Ecto neural progenitor cell (in vitro differentiated cells): ENCODE results near the gene BACH1.

ENCODE experiments used
- DNase-seq: peaks from one replicate; pipeline ENCODE4 v3.0.0-alpha.2; 2018; ENCODE audit warnings: low spot score

Gene BACH1

DNA sequence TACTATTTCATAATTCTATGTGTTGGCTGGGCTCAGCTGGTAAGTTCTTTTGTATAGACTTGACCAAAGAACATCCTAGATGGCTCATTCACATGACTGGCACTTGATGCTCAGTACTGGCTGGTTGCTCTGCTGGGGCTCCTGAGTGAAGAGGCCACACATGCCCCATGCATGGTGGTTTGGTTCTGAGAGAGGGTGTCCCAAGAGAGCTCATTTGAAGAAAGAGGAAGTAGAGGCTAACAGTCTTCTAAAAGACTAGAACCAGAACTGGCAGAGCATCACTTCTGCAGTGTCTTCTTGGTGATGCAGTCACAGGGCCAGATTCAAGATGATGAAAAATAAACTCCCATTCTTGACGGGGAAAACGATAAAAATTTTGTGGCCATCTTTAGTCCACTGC, 5.2 kb upstream of the BACH1 start:
- no peak for DNase-seq

DNA sequence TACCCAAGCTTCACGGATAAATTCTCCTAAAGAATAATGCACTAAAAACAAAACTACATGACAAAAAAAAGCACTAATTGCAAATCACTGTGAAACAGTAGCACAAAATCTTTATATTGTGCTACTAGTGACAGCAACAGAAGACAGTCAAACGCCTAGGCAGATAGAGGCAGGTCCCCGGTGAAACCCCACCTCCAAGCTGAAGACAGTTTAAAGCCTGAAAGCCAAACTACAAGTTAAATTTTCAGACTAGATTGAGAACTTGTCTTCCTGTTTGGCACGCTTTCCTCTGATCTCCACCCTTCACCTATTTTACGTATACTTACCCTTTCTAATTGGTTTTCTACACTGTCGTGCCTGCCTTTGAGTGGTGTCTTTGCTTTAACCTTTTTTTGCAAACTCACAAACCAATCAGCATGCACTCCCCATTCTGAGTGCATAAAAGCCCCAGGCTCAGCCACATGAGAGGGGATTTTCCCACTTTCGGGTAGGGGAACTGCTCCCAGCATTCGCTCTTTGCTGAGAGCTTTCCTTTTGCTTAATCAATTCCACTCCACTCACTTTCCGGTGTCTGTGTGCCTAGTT, 3.6 kb upstream of the BACH1 start:
- no peak for DNase-seq

DNA sequence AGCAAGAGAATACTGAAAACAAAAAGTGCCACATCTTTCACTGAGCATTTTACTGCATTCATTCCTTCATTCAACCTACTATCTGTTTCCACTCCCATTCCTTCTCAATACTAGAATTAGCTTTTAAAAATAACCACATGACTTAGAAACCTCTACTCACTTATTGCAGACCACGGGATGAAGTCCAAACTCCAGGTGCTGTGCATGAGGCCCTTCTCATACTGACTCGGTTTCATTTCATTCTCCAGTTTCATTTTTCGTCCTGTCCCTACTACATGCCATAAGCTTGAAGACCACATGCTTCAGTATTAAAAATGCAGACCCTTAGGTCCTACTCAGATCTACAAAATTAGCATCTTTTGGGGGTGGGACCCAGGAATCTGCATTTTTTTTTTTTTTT, 2.3 kb upstream of the BACH1 start:
- no peak for DNase-seq

DNA sequence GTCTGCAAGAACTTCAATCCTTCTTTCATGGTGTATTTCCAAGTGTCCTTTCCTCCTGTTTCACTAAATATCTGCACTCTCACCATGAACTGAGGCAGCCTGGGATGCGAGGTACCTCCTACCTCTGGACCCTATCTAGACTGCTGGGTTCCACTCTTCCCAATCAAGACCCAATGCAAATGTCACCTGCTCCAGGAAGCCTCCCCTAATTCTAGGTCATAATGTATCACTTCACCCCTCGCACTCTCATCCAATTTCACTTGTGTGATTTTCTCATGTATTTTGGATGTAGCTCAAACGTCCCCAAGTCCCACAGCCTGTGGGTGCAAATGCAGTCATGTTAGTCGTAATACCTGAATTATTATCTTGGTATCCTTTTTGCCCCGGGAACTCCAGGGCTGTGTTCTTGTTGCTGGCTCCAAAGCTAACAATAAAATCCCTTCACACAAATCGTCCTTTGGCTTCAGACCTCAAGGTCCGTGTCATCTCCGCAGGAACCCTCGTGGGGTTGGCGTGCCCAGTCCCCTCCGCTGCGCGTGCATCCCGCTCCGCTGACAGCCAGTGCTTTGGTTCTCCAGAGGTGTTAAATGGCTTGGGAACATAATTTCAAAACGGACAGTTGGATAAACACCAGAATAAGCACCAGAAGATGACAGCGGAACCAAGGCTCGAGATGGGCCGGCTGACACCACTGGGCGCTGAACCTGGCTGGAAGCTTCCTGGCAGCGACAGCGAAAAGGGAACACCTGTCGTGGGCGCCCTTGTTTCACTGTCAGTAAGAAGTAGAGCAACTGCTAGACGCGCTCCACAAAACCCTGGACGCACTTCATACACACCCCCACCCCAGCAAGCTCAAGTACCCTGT, 1.0 kb upstream of the BACH1 start:
- no peak for DNase-seq

DNA sequence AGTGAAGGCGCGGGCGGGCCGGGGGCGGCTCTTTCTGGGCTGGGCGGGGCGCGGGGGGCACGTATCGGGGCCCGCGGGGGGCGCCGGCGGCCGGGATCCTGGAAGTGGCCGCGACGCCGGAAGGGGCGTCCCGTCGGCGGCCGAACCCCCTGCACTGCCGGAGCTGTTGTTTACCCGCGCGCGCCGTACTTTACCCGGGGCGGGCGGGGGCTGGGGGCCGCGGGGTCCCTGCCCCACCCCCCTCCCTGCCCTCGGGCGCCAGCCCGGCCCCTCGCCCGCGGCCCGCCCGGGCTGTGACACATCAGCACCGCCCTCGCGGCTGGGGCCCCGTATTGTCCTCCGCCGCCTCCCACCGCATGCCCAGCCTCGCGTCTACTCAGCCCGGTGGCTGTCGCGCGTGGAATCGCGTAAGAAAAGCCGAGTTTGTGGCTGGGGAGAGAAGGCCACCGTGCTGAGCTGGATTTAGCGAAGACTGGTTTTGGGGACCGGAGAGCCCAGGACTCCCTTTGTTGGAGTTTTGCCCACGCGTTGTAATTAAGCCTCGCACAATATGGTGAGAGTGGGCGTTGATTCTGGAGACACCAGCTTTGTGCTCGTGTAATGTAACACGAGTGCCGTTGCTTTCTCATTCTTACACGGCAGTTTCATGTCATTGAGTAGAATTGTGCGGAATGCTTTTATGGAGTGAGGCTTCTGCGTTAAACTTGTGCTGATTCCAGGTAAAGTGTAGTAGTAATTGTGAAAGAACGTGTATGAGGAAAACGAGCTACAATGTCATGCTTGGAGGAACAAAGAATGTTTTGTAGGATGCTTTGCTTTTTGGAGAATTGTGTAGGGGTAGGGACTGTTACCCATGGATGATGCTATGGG, 559 bp downstream of the BACH1 start:
- DNase-seq, result no peak

DNA sequence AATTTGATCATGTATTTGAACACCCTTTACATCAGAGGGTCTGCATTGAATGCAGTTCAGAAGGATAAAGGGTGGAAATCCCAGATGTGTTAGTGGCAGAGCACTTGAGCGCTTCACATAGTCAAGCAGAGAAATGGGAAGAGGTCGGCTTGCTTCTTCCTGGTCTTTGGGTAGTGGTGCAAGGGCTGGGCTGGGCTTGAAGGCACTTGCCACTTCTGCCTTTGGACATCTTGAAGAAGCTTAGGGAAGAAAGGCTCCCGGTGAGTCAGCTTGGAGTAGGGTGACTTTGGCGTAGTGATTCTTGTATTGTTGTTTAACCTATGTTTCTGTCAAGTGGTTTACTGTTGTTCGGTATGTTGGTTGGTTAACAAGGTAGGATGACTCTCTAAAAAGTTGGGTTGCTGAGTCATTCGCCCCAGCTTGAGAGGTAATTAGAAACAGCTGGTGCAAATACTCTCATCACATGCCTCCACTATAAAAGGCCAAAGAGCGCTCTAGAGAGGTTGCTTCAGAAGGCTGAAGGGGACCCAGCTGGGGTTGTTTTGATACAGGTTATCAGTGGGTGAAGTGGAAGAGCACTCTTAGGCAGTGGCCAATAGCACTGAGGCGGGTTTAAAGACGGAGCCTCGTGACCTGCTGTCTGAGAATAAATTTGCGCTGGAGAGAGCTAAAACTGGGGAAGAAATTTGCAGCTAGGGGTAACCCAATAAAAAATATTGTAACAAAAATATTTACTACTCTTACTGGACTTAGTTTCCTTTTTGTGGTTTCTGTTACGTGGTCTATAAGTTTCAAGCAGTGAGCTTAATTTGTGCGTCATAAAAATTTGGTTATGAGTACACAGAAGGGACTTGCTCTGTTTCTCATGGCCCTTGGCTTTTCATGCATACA, 1.4 kb downstream of the BACH1 start:
- DNase-seq, result peak; percentile 52

DNA sequence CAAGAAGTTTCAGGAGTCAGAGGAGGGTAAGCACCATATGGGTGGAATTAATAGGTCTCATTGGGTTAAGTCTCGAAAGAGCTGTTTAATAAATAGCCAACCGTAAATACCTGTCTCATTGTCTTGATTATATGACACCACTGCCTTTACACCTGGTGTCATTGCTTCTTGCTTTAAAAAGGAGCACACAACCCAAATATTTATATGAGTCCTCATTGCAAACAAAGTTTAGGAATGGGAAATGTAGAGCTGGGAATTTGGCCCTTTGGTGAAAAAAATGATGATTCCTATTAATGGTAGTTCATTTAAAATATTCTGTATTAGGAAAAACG, 2.1 kb downstream of the BACH1 start:
- no peak for DNase-seq

DNA sequence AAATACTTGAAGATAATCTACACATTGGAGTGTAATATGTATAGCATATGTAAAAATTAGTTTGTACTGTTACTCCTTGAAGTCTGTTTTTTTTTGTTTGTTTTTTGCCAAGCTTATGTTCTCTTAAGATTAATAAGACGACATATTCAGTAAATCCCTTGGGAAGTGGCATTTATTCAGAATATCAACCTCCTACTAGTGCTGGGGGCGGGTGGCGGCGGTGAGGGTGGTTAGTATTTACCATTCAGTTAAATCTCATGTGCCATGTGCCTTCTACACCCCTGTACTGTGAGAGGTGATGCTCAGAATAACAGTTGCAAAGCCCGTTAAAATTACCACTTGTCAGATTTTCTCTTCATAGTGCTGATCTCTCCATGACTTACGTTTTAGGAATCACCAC, 3.0 kb downstream of the BACH1 start:
- DNase-seq, result no peak

DNA sequence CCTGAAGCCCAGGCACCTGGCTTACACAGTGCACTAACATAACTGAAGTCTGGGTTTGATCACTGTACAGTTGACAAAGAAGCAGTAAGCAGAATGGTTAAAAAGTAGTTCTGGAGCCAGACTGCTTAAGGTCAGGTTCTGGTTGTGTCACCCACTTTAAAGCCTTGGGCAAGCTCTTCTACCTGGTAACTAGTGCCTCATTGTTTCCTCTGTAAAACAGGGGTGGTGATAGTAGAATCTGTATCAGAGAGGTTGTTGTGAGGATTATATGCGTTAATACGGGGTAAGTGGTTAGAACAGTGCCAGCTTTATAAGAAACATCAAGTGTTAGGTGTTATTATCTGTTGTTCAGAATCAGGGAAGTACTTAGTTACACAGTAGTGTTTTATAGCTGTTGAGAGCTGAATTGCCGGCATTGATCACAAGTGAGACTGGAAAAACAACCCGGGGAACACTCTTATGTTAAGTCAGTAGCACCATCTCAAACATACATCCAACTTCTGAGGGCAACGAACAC, 3.7 kb downstream of the BACH1 start:
- DNase-seq, result no peak

DNA sequence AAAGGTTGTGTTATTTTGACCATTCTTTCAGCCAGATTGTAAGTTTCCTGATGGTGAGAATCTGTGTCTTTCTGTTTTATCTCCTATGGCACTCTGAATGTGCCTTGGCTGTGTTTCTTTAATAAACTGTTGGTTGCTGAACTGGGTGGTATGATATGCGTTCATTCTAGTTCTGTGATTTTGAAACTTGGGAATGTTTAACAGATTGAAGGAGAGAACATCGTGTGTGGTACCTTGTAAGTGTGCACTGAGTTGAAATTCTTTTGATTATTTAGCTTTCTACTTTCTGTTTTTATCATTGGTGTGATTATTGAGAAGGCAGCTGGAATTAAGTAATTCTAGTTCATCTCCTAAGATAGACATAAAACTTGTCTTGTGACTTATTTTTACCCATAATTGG, 4.6 kb downstream of the BACH1 start:
- no peak for DNase-seq

DNA sequence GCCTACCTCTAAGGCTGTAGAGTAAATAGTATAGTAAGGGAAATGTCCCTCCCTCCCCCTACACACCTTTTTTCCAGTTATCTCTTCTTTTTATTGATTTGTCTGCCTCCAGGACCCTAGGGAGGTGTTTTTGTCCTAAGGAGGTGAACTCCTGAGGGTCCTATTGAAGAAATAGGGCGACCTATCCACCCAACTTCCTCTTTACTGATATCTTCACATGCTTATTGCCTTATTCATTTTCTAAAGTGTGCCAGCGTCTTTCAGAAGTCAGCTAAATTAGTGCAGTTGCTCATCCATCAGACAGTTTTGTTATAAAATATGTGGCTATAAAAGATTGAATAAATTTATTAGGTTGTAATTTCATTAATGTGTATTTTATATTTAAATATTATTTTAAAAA, 5.9 kb downstream of the BACH1 start:
- DNase-seq, result no peak

DNA sequence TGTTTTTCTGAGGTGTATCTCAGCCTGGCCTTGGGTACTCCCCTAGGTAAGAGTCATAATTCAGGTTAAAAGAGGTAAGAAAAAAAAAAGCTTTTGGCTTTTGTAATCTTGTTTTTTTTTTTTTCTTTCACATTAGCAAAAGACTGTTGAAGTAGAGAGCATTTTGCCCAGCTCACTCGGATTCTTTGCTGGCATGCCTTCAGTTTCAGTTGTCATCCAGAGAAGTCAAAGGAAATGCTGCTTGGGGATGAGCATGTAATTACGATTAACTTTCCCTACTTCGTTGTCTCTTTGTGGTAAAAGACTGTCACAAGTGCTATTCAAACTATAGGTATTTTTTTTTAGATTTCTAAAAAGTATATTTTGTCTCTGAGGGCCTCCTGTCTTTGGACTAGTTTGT, 6.3 kb downstream of the BACH1 start:
- no peak for DNase-seq

DNA sequence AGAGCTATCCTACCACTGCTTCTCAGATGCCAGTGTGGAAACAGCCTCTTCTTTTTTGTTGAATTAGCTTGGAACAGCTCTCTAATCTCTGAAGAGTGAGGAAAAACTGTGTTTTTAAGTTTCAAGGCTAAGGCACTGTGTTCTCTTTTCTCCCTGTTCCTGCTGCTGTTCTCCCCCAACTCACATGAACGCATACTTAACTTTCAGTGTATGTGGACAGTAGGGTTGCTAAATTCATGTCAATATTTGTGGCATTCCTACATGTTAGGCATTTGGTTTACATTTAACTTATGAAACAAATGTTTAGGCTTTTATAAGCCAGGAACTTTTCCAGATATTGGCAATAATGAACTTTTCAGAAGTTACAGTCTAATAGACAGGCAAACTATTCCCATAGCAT, 6.8 kb downstream of the BACH1 start:
- DNase-seq, result no peak

DNA sequence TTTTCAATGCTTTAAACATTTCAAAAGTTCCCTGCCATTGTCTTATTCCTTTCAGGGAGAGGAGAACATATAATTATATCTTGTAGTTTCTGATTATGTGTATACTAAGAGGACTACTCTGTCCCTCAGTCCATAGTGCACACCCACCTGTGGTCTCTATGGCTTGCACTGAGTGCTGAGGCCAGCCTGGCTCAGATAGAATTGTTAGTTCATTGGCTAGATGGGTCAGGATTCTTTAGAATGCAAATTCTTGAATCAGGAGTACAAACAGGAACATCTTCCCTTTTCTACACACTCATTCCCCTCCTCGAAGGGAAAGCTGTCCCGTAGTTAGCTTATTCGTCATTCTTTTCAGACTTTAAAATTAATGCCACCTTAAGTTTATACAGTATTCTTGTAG, 8.2 kb downstream of the BACH1 start:
- DNase-seq, result no peak

DNA sequence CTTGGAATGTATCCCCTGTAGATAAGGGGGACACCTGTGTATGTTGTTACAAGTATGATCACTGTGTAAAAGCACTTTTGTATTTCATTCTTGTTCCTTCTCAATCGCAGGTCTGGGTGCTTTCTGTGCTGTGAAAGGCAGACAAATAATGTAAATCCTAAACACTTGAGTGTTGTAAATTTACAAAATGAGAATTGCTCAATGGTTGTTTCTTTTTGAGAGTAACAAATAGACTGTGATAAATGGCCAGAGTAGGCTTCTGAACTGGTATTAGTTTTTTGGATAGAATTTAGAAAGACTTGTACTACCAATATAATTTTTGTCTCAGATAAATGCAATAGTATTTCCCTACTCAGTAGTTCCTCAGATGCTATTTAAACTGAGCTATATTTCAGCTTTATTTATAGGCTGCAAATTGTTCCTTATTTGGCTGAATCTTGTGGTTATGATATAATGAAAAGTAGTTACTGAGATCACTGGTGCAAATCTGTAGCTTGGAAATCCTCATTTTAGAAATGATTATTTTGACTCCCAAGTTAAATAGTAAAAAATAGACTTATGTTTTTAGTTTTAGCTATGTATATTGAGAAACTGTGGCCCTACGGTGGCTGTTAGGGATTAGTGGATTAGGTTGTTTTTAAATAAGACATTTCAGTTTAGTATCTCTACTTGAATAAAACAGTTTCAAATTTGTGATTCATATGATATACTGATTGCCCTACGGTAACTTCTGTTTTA, 9.2 kb downstream of the BACH1 start:
- DNase-seq, result no peak

DNA sequence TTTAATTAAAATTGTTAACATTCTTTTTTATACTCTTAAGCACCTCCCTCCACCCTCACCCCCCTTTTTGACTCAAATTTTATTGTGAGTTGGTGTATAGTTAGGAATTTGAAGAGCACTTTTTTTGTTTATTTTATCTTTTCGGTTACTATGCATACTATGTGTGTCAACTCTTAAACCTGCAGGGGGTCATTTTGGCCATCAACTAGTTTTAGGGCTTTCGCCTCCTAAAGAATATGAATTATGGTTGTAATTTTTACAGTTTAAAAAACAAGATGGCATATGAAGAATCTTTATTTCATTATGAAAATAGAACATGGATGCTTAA, 9.7 kb downstream of the BACH1 start:
- no peak for DNase-seq

DNA sequence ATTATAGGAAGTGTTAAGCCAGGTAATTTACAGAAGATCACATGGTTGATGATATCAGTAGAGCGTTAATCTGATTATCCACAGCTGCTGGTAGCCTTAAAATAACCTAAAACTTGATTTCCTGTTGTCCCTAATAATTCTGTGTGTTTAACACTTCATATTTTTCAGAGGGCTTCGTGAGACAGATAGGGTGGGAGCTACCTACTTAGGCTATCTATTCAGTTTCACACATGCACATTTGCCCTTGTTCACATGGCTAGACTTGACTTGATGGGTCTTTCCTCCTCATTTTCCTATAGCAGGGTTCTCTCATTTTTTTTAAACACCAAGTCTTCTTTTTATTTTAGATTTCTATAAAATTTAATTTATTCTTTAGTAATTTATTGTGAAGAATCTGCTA, 11.0 kb downstream of the BACH1 start:
- no peak for DNase-seq

DNA sequence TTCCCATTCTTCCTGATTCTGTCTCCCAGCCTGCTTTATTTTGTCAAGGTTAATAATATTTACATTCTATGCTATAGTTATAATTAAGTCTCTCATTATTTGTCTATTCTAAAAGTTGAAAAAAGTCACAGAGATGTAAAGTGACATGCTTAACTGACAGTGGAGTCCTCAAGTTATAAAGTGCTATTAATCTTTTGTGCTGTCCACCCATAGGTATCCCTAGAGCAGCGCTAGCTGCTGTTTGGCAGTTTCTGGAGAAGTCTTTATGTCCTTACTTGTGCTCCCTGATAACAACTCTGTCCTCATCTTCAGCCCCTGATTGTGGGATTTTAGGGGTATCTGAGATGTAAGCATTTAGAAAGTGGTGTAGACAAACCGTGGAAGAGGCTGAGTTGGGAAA, 13.1 kb downstream of the BACH1 start:
- DNase-seq, result no peak

DNA sequence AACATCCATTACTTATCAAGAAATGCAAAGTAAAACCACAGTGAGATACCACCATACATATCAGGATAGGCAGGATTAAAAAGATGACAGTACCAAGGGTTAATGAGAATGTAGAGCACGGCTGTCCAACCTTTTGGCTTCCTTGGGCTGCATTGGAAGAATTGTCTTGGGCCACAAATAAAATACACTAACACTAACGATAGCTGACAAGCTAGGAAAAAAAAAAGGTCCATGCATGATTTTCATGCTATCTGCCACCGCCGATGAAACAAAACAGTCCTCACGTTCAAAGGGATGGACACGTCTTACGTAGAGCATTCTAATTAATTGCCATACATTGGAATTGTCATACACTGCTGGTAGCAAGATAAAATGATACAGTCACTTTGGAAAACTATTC, 14.3 kb downstream of the BACH1 start:
- no peak for DNase-seq

DNA sequence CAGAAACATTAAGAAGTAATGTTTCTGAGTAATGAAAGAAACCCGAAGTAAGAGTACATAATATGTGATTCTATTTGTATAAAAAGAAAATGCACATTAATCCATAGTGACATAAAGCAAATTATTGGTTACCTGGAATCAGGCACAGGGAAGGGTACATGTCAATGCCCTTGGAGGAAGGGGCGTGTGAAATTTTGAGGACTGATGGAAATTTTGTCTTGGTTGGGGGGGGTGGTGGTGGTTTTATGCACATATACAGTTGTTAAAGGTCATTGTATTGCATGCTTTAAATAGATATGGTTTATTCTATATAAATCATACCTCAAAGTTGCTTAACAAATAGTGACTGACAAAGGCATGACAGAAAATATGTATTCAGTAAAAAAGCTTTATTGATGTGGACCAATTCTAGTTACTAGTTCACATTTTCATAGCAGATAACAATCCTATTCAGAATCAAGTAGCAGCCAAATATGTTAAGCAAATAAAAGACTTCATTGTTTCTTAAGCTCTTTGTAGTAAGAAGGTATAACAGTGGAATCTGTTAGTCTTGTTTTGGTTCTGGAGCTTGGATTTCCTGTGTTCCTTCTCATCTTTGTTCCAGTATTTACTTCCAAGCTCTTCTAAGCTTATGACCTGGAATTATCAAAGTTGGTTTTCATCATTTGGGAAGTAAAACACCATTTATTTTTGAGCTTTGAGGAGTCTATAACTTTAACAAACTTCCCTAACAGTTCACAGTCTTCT, 15.1 kb downstream of the BACH1 start:
- no peak for DNase-seq
